H1 (cell line): ENCODE results near the gene ZSWIM4. TPM values are rescaled to one million over a fixed set of nuclear protein-coding genes. Genes with fewer than 3 reads are reported as not detected.
A peak's percentile ranks its signal among the peaks of the same experiment; 100 is the strongest.

Source experiments
- CTCF ChIA-PET: fragments of 300-600 bp; sonication (Branson Sonifier 250); formaldehyde crosslinking; loops from one replicate; lab custom pipeline; 2021; ENCODE audit not compliant: partially characterized antibody; lab: Charles Lee
- POLR2A ChIA-PET: fragments of 300-600 bp; sonication (Branson Sonifier 250); formaldehyde crosslinking; loops from one replicate; lab custom pipeline; 2021; ENCODE audit warnings: inconsistent platforms; ENCODE audit not compliant: partially characterized antibody; lab: Charles Lee
- DNase-seq, 2 experiments: peaks; one replicate each; pipeline versions ENCODE4 v3.0.0 to v3.0.0-alpha.2; 2010 to 2022; ENCODE audit warnings: low spot score in 2 of 2, low read depth in 1 of 2, mixed read lengths in 1 of 2
- FAIRE-seq: peaks from 2 replicates; lab custom pipeline; 2011; peaks lifted over from hg19 to GRCh38; lab: Jason Lieb, UNC
- H2AFZ ChIP-seq: 2 replicates; pipeline ENCODE4 v1.8.1; 2012; ENCODE audit warnings: low read length, inconsistent platforms
- H2AK5ac ChIP-seq: 2 replicates; pipeline ENCODE4 v1.6.1; 2013; ENCODE audit warnings: low read depth, low read length
- H2BK120ac ChIP-seq: replicated peaks from 2 replicates; pipeline ENCODE3; 2013; ENCODE audit warnings: low read depth, low read length, inconsistent platforms
- H2BK12ac ChIP-seq: 2 replicates; pipeline ENCODE4 v1.6.1; 2013; ENCODE audit warnings: low read depth, low read length
- H2BK15ac ChIP-seq: 2 replicates; pipeline ENCODE4 v1.6.1; 2013; ENCODE audit warnings: low read length
- H2BK20ac ChIP-seq: 2 replicates; pipeline ENCODE4 v1.6.1; 2013; ENCODE audit warnings: low read length
- H2BK5ac ChIP-seq: 2 replicates; pipeline ENCODE4 v1.6.1; 2013; ENCODE audit warnings: low read depth, low read length
- H3K14ac ChIP-seq: 2 replicates; pipeline ENCODE4 v1.6.1; 2013; ENCODE audit warnings: inconsistent platforms; ENCODE audit not compliant: insufficient read length
- H3K18ac ChIP-seq: 2 replicates; pipeline ENCODE4 v1.6.1; 2013; ENCODE audit warnings: low read length; ENCODE audit errors: extremely low read depth
- H3K23ac ChIP-seq: 2 replicates; pipeline ENCODE4 v1.6.1; 2013; ENCODE audit warnings: inconsistent platforms; ENCODE audit not compliant: insufficient read length
- H3K23me2 ChIP-seq: 2 replicates; pipeline ENCODE4 v1.6.1; 2013; ENCODE audit warnings: low read depth, low read length
- H3K27ac ChIP-seq: 2 replicates; pipeline ENCODE4 v1.6.1; 2011; ENCODE audit warnings: low read depth, low read length, inconsistent platforms
- H3K27me3 ChIP-seq, 4 experiments: replicated peaks in 1 of 4; 1 replicate in 1 of 4; 2 replicates in 3 of 4; pipeline versions ENCODE4 v1.6.1 to v1.8.1; 2011 to 2013; ENCODE audit warnings: low read length in 3 of 4, mild to moderate bottlenecking in 3 of 4, inconsistent platforms in 2 of 4, mixed read lengths in 2 of 4, moderate library complexity in 1 of 4; ENCODE audit not compliant: control insufficient read depth in 3 of 4, insufficient read depth in 3 of 4; ENCODE audit errors: extremely low read depth in 1 of 4
- H3K36me3 ChIP-seq, 4 experiments: 2 replicates each; pipeline versions ENCODE4 v1.6.1 to v1.8.1; 2011 to 2013; ENCODE audit warnings: mild to moderate bottlenecking in 4 of 4, low read length in 3 of 4, moderate library complexity in 2 of 4, control low read depth in 1 of 4, inconsistent platforms in 1 of 4; ENCODE audit not compliant: insufficient read depth in 4 of 4, control insufficient read depth in 2 of 4
- H3K4ac ChIP-seq: replicated peaks from 2 replicates; pipeline ENCODE3; 2013; ENCODE audit warnings: low read length, low read depth, mixed read lengths, inconsistent platforms; ENCODE audit not compliant: insufficient read length
- H3K4me1 ChIP-seq, 4 experiments: replicated peaks in 1 of 4; 1 replicate in 1 of 4; 2 replicates in 3 of 4; pipeline versions ENCODE4 v1.6.1 to v1.8.1; 2011 to 2013; ENCODE audit warnings: low read length in 3 of 4, inconsistent platforms in 2 of 4, mixed read lengths in 1 of 4; ENCODE audit not compliant: insufficient read depth in 4 of 4, control insufficient read depth in 3 of 4
- H3K4me2 ChIP-seq, 2 experiments: 2 replicates each; pipeline versions ENCODE4 v1.6.1 to v1.8.1; 2011 to 2013; ENCODE audit warnings: low read depth in 2 of 2, low read length in 2 of 2, control low read depth in 1 of 2, inconsistent platforms in 1 of 2, mild to moderate bottlenecking in 1 of 2; ENCODE audit not compliant: insufficient read depth in 1 of 2
- H3K4me3 ChIP-seq, 4 experiments: fragments of 200-600, 300-600 bp in 1 of 4; sonication (generic), shearing (Covaris generic), sonication (Bioruptor Twin) in 1 of 4; 2 replicates each; pipeline versions ENCODE4 v1.5.1 to v1.8.1; 2011 to 2016; ENCODE audit warnings: low read length in 4 of 4, low read depth in 3 of 4, control low read depth in 2 of 4, inconsistent platforms in 2 of 4, mild to moderate bottlenecking in 2 of 4, mixed read lengths in 1 of 4, moderate library complexity in 1 of 4; ENCODE audit not compliant: insufficient read depth in 2 of 4; ENCODE audit errors: extremely low read depth in 1 of 4
- H3K56ac ChIP-seq: replicated peaks from 2 replicates; pipeline ENCODE3; 2013; ENCODE audit warnings: low read depth, mild to moderate bottlenecking, mixed read lengths, low read length, inconsistent platforms; ENCODE audit not compliant: insufficient read length
- H3K79me1 ChIP-seq: 2 replicates; pipeline ENCODE4 v1.6.1; 2013; ENCODE audit warnings: low read depth, low read length, control low read depth
- H3K79me2 ChIP-seq, 2 experiments: 2 replicates each; pipeline versions ENCODE4 v1.6.1 to v1.8.1; 2012 to 2013; ENCODE audit warnings: low read length in 2 of 2, mild to moderate bottlenecking in 2 of 2, inconsistent platforms in 1 of 2; ENCODE audit not compliant: insufficient read depth in 2 of 2, control insufficient read depth in 1 of 2
- H3K9ac ChIP-seq, 4 experiments: replicated peaks in 1 of 4; 1 replicate in 1 of 4; 2 replicates in 3 of 4; pipeline versions ENCODE4 v1.6.1 to v1.8.1; 2011 to 2013; ENCODE audit warnings: low read depth in 3 of 4, low read length in 3 of 4, control low read depth in 2 of 4, mild to moderate bottlenecking in 2 of 4, moderate library complexity in 2 of 4, inconsistent platforms in 1 of 4; ENCODE audit errors: extremely low read depth in 1 of 4
- H3K9me3 ChIP-seq, 2 experiments: 2 replicates each; pipeline versions ENCODE4 v1.6.1 to v1.8.1; 2012 to 2013; ENCODE audit warnings: mild to moderate bottlenecking in 2 of 2, moderate library complexity in 2 of 2, control low read depth in 1 of 2, inconsistent platforms in 1 of 2, low read depth in 1 of 2, low read length in 1 of 2, mixed read lengths in 1 of 2; ENCODE audit not compliant: insufficient read depth in 2 of 2
- H4K20me1 ChIP-seq, 2 experiments: replicated peaks in 1 of 2; 2 replicates each; pipeline versions ENCODE3 to v1.8.1; 2011 to 2013; ENCODE audit warnings: inconsistent platforms in 2 of 2, low read length in 2 of 2, mild to moderate bottlenecking in 1 of 2; ENCODE audit not compliant: insufficient read depth in 2 of 2, control insufficient read depth in 1 of 2
- H4K5ac ChIP-seq: 2 replicates; pipeline ENCODE4 v1.6.1; 2013; ENCODE audit warnings: low read length, low read depth, mixed read lengths, inconsistent platforms; ENCODE audit not compliant: insufficient read length
- H4K8ac ChIP-seq: 2 replicates; pipeline ENCODE4 v1.8.0; 2013; ENCODE audit warnings: mild to moderate bottlenecking, moderate library complexity, low read length, inconsistent platforms; ENCODE audit not compliant: insufficient read depth; ENCODE audit errors: extremely low read depth
- H4K91ac ChIP-seq: replicated peaks from 2 replicates; pipeline ENCODE3; 2013; ENCODE audit warnings: low read length, mixed read lengths, inconsistent platforms; ENCODE audit not compliant: insufficient read length
- EZH2 ChIP-seq: fragments of 200-600 bp; sonication (generic); IDR thresholded peaks from 2 replicates; pipeline ENCODE4 v1.7.1; 2012; ENCODE audit warnings: low read depth, mild to moderate bottlenecking, moderate library complexity, low read length, inconsistent platforms; ENCODE audit not compliant: severe bottlenecking
- GABPA ChIP-seq: IDR thresholded peaks from 2 replicates; pipeline ENCODE4 v1.6.1; 2011; ENCODE audit warnings: mild to moderate bottlenecking, low read length, moderate library complexity, borderline replicate concordance; ENCODE audit not compliant: insufficient read depth
- SP1 ChIP-seq: IDR thresholded peaks from 2 replicates; pipeline ENCODE4 v1.6.1; 2011; ENCODE audit warnings: low read depth, low read length
- TAF1 ChIP-seq: IDR thresholded peaks from 2 replicates; pipeline ENCODE4 v1.6.1; 2011; ENCODE audit warnings: mild to moderate bottlenecking, low read depth, low read length
- WGBS, 2 experiments: shearing (Covaris generic) in 1 of 2; methylation state at CpG; one replicate each; pipeline versions ENCODE4 v1.1.6 to v1.1.7; 2013 to 2015; ENCODE audit warnings: low lambda C conversion rate in 2 of 2, mixed read lengths in 2 of 2, inconsistent platforms in 1 of 2, low coverage in 1 of 2, missing lambda C conversion rate in 1 of 2; ENCODE audit not compliant: insufficient replicate concordance in 2 of 2, insufficient coverage in 1 of 2, insufficient read length in 1 of 2; ENCODE audit errors: extremely low coverage in 1 of 2, missing lambda C conversion rate in 1 of 2; 5-methylcytosine and 5-hydroxymethylcytosine counted together
- polyA plus RNA-seq, 7 experiments: library from polyadenylated mRNA; depleted of rRNA in 3 of 7; stranded (reverse) in 5 of 7; unstranded in 2 of 7; fragments of >200 nt in 5 of 7; fragments of 200-250 nt in 2 of 7; gene quantifications; 1 replicate in 5 of 7; 2 replicates in 1 of 7; 4 replicates in 1 of 7; pipeline versions ENCODE4 v1.2.1 to v1.2.3, GENCODE V29; 2011 to 2013; ENCODE audit warnings: missing spikeins in 2 of 7, mixed read lengths in 2 of 7
- total RNA-seq: library from RNA; stranded (reverse); fragmentation: NEBNext Ultra II Directional; extraction: Animal tissue kit (Norgen Biotek cat#: 25700); gene quantifications from 2 replicates; pipeline ENCODE4 v1.2.1, GENCODE V29; 2021
- TF ChIP-seq, protein P1 (sequence below): IDR thresholded peaks from 2 replicates; pipeline ENCODE4 v1.6.1; 2011; ENCODE audit warnings: low read depth, mild to moderate bottlenecking, low read length; ENCODE audit not compliant: insufficient read depth
- TF ChIP-seq, protein P2 (sequence below), 3 experiments: IDR thresholded peaks; 1 replicate in 2 of 3; 2 replicates in 1 of 3; pipeline versions ENCODE4 v1.5.1 to v1.6.1; 2011; ENCODE audit warnings: low read length in 3 of 3, mild to moderate bottlenecking in 3 of 3, inconsistent platforms in 2 of 3, low read depth in 1 of 3, moderate library complexity in 1 of 3; ENCODE audit not compliant: insufficient read depth in 1 of 3; ENCODE audit errors: control extremely low read depth in 1 of 3

ZSWIM4 gene
- total and polyA plus RNA-seq, 2 of the 8 experiments (the other 6 are each of a cell fraction or from before 2014, with no cell fraction given) = 12.2 to 31.1 TPM

DNA sequence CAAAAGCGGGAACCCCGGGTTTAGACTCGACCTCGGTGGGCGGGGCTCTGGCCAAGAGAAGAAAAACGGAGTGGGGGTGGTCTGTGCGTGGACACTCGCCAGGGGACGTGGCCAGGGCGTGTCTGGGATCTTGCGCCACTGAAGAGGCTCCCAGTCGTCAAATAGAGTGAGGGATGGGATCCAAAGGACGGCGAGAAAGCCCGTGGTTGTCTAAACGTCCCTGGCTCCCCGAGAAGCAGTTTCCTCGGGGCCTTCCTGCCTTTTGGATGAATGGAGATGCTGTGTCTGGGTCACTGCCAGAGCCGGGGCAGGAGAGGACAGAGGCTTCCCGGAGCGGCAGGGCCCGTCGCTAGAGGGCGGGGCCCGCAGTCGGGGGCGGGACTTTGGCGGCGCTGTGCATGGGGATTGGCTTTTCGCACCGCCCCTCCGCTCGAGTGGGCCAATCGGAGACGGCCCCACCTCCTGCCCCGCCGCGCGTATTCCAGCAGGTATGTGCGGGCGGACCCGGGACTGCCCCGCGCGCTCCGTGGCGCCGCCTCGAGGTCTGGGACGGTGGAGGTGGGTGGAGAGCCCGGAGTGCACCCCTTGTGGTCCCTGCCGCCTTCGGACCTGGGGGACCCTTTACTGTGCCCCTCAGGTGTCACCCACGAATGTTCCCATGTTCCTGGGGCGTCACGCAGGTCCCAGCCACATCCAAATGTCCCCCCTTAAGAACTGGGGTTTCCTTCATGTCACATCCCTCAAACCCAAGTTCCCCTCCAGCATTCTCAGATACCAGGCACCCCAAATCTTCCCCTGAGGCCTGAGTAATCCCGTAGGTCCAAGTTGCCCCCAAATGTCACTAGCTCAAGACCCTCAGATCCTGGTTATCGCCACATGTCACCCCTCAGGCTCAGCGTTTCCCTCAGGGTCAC is 38.3 kb downstream of the ZSWIM4 start:
- Histone ChIP-seq H3K56ac (no peak overlapping the region), H4K8ac (peak overlapping the region; percentile 88; the same call in 1 of the 2 replicates), H3K23me2 (peaks cover 7% of the 10 kb centered on the region), H2BK5ac (peak overlapping the region; percentile 30; the same call in 1 of the 2 replicates), H3K4me2 (peak overlapping the region; percentile 55 to 70), H3K4me1 (peaks cover 0 to 5% (median 1%) of the 10 kb centered on the region in 4 experiments; a peak in 3 of 7 replicates), H3K23ac (no peak overlapping the region), H2AFZ (no peak overlapping the region), H3K36me3 (peaks cover 0 to 14% (median 8%) of the 10 kb centered on the region in 4 experiments; a peak in 4 of 8 replicates), H2BK15ac (peak overlapping the region; percentile 72), H3K4ac (peak overlapping the region; percentile 61), H4K5ac (no peak overlapping the region), H3K18ac (peak overlapping the region; percentile 55; the same call in 1 of the 2 replicates), H3K4me3 (peak overlapping the region; percentile 39 to 63 (median 48); a peak in 7 of 8 replicates), H3K27me3 (no peaks in the 10 kb centered on the region), H3K14ac (no peak overlapping the region), H2BK12ac (peak overlapping the region; percentile 87; the same call in 1 of the 2 replicates), H3K79me1 (no peaks in the 10 kb centered on the region), H4K91ac (peak overlapping the region; percentile 70), H3K9me3 (no peaks in the 10 kb centered on the region), H3K27ac (0 out of 2 replicates have a peak overlapping the region, but pooled peaks have one; percentile 3), H4K20me1 (peaks cover 0 to 4% of the 10 kb centered on the region in 2 experiments), H3K9ac (peak overlapping the region in 1 of 4 experiments; percentile 21; a peak in 3 of 7 replicates), H2BK120ac (no peak overlapping the region), H2BK20ac (no peak overlapping the region), H3K79me2 (no peaks in the 10 kb centered on the region), H2AK5ac (no peak overlapping the region; the same call in 1 of the 2 replicates)
- 15% methylated on average over 35 of the region's 59 CpGs; no CpG with 5 or more reads in 1 of the 2 experiments for WGBS, 2 experiments
- CTCF ChIA-PET = interaction anchor here (0.7 to 4.5 kb wide), 17 partner anchors 8 to 50 kb away, joined by 3 to 52 read pairs (median 4); no protein-coding TSS in a partner anchor
- FAIRE-seq (no peak), DNase-seq (peak in 1 of 2 experiments; percentile 99)
- POLR2A ChIA-PET = interaction anchor here (0.6 to 4.0 kb wide), 12 partner anchors 10 to 59 kb away, joined by 3 to 28 read pairs (median 4); no protein-coding TSS in a partner anchor
- no peak for TF ChIP-seq EZH2
- peak; percentile 58; the same call in 1 of the 2 replicates for TF ChIP-seq TAF1
- TF ChIP-seq, protein P1, sequence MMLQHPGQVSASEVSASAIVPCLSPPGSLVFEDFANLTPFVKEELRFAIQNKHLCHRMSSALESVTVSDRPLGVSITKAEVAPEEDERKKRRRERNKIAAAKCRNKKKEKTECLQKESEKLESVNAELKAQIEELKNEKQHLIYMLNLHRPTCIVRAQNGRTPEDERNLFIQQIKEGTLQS = no peak
- TF ChIP-seq GABPA = peak; percentile 53
- TF ChIP-seq, protein P2, sequence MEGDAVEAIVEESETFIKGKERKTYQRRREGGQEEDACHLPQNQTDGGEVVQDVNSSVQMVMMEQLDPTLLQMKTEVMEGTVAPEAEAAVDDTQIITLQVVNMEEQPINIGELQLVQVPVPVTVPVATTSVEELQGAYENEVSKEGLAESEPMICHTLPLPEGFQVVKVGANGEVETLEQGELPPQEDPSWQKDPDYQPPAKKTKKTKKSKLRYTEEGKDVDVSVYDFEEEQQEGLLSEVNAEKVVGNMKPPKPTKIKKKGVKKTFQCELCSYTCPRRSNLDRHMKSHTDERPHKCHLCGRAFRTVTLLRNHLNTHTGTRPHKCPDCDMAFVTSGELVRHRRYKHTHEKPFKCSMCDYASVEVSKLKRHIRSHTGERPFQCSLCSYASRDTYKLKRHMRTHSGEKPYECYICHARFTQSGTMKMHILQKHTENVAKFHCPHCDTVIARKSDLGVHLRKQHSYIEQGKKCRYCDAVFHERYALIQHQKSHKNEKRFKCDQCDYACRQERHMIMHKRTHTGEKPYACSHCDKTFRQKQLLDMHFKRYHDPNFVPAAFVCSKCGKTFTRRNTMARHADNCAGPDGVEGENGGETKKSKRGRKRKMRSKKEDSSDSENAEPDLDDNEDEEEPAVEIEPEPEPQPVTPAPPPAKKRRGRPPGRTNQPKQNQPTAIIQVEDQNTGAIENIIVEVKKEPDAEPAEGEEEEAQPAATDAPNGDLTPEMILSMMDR (IDR thresholded peaks at IDR 0.05; ENCODE audit: control extremely low read depth in 1 of 3, insufficient read depth in 1 of 3, low read depth in 1 of 3, low read length in 3 of 3) = peak; percentile 74 to 97 (median 75)
- TF ChIP-seq SP1 = peak; percentile 96
